Kidney (tissue), 14 donors: Measurements from ENCODE around the gene MYO9A. TPM values are rescaled to one million over a fixed set of nuclear protein-coding genes. Genes with fewer than 3 reads are reported as not detected.

Experiments used
- DNase-seq, 5 donors: peaks; one replicate each; pipeline ENCODE4 v3.0.0-alpha.2; 2013 to 2020
- FAIRE-seq: peaks from 2 replicates; lab custom pipeline; 2012; peaks lifted over from hg19 to GRCh38; lab: Jason Lieb, UNC
- H3K27ac ChIP-seq, 2 donors: one replicate each; pipeline ENCODE4 v1.7.0; 2013; ENCODE audit warnings: low read depth in 2 of 2, low read length in 2 of 2, inconsistent platforms in 1 of 2
- H3K27me3 ChIP-seq: one replicate; pipeline ENCODE4 v1.7.1; 2013; ENCODE audit warnings: low read length, inconsistent platforms; ENCODE audit not compliant: control insufficient read depth, insufficient read depth
- H3K36me3 ChIP-seq, 3 donors: one replicate each; pipeline versions ENCODE4 v1.7.0 to v1.7.1; 2013; ENCODE audit warnings: low read length in 3 of 3, control low read depth in 1 of 3, inconsistent platforms in 1 of 3; ENCODE audit not compliant: insufficient read depth in 3 of 3, control insufficient read depth in 2 of 3
- H3K4me1 ChIP-seq, 3 donors: one replicate each; pipeline versions ENCODE4 v1.7.0 to v1.7.1; 2013; ENCODE audit warnings: low read length in 3 of 3, inconsistent platforms in 1 of 3, low read depth in 1 of 3; ENCODE audit not compliant: control insufficient read depth in 2 of 3, insufficient read depth in 2 of 3
- H3K4me3 ChIP-seq, 3 donors: one replicate each; pipeline versions ENCODE4 v1.7.0 to v1.8.1; 2013; ENCODE audit warnings: low read length in 3 of 3, control low read depth in 1 of 3, inconsistent platforms in 1 of 3
- H3K9ac ChIP-seq, 3 donors: one replicate each; pipeline versions ENCODE4 v1.7.0 to v1.7.1; 2013; ENCODE audit warnings: low read length in 3 of 3, control low read depth in 1 of 3, inconsistent platforms in 1 of 3
- H3K9me3 ChIP-seq, 3 donors: one replicate each; pipeline versions ENCODE4 v1.7.0 to v1.7.1; 2013; ENCODE audit warnings: low read length in 3 of 3, control low read depth in 1 of 3, inconsistent platforms in 1 of 3; ENCODE audit not compliant: control insufficient read depth in 2 of 3, insufficient read depth in 1 of 3
- intact Hi-C: fragments of 100-400 bp; cut with DNase I; formaldehyde crosslinking; loops from one replicate; pipeline ENCODE4 v1.11.1; 2022
- polyA plus RNA-seq: library from polyadenylated mRNA; stranded (reverse); fragments of 350-450 nt; fragmentation: Illumina TruSeq; extraction: RNeasy Lipid Tissue Mini Kit (QIAGEN cat#74804); gene quantifications from one replicate; pipeline ENCODE4 v1.2.3, GENCODE V29; 2014; ENCODE audit warnings: low read depth, low replicate concordance; ENCODE audit not compliant: insufficient read depth
- total RNA-seq: library from RNA; stranded (reverse); fragmentation: NEBNext Ultra II Directional; extraction: Animal tissue kit (Norgen Biotek cat#: 25700); gene quantifications from one replicate; pipeline ENCODE4 v1.2.1, GENCODE V29; 2021
- TF ChIP-seq, protein P1 (sequence below): IDR thresholded peaks from 3 replicates; pipeline ENCODE4 v1.5.1; 2012; ENCODE audit warnings: mild to moderate bottlenecking, moderate library complexity, borderline replicate concordance; ENCODE audit not compliant: insufficient read depth; ENCODE audit errors: extremely low read depth
- donor health status: control.
- donor health status: control.
- donor health status: control.
- donor health status: control.
- donor health status: control.
- donor health status: DM: yes; HTN: yes; CAD: no.
- donor health status: Normal renal cell carcinoma (clear cell type).

Gene MYO9A
- total and polyA plus RNA-seq, 2 donors from 2014 or later, result 5.5 to 132 TPM

DNA sequence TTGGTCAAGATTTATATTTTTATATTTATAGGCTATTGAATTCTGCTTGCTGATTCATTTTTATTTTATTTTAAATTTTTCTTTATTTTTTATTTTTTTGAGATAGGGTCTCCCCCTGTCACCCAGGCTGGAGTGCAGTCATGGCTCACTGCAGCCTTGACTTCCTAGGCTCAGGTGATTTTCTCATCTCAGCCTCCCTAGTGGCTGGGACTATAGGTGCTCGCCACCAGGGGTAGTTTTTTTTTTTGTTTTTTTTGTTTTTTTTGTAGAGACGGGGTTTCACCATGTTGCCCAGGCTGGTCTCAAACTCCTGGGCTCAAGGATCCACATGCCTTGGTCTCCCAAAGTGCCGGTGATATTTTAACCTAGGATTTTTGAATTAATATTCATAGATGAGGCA, 276.4 kb downstream of the MYO9A start:
- Histone ChIP-seq H3K9ac (no peak overlapping the region), H3K4me1 (no peaks in the 10 kb centered on the region), H3K9me3 (no peaks in the 10 kb centered on the region), H3K4me3 (no peak overlapping the region), H3K27me3 (no peaks in the 10 kb centered on the region), H3K27ac (no peak overlapping the region), H3K36me3 (peaks cover 3 to 7% (median 7%) of the 10 kb centered on the region in 3 donors)
- DNase-seq (no peak), FAIRE-seq (no peak)
- intact Hi-C loops, result no loop called here
- TF ChIP-seq, protein P1, sequence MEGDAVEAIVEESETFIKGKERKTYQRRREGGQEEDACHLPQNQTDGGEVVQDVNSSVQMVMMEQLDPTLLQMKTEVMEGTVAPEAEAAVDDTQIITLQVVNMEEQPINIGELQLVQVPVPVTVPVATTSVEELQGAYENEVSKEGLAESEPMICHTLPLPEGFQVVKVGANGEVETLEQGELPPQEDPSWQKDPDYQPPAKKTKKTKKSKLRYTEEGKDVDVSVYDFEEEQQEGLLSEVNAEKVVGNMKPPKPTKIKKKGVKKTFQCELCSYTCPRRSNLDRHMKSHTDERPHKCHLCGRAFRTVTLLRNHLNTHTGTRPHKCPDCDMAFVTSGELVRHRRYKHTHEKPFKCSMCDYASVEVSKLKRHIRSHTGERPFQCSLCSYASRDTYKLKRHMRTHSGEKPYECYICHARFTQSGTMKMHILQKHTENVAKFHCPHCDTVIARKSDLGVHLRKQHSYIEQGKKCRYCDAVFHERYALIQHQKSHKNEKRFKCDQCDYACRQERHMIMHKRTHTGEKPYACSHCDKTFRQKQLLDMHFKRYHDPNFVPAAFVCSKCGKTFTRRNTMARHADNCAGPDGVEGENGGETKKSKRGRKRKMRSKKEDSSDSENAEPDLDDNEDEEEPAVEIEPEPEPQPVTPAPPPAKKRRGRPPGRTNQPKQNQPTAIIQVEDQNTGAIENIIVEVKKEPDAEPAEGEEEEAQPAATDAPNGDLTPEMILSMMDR, result no peak

DNA sequence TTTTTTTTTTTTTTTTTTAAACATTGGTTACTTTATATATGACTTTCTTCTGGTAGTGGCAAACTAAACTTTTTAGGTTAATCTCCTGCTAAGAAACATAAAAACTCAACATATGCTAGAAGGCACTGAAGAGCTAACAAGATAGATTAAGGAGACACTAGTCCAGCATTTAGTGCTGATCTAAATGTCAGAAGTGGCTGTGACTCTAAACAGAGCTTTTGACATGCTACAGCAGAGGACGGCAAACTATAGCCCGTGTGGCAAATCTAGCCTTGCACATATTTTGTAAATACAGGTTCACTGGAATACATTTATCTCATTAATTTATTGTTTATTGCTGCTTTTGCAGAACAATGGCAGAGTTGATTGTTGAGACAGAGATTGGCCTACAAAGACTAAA, 287.0 kb downstream of the MYO9A start:
- FAIRE-seq, result no peak
- intact Hi-C loops, result no loop called here
- TF ChIP-seq, protein P1, result no peak
- Histone ChIP-seq H3K9ac (no peak overlapping the region), H3K4me1 (no peaks in the 10 kb centered on the region), H3K9me3 (no peaks in the 10 kb centered on the region), H3K4me3 (no peak overlapping the region), H3K27ac (no peak overlapping the region), H3K36me3 (peaks cover 3 to 40% (median 31%) of the 10 kb centered on the region in 3 donors), H3K27me3 (no peaks in the 10 kb centered on the region)
- no peak for DNase-seq

- H3K27me3 ChIP-seq, result no peaks in the 10 kb centered on the region
- intact Hi-C loops, result no loop called here
- TF ChIP-seq, protein P1, result no peak
- no peak overlapping the region for H3K9ac ChIP-seq
- no peak overlapping the region for H3K4me3 ChIP-seq
- peaks cover 8 to 59% (median 37%) of the 10 kb centered on the region in 3 donors for H3K36me3 ChIP-seq
- H3K4me1 ChIP-seq, result no peaks in the 10 kb centered on the region
- DNase-seq (no peak), FAIRE-seq (no peak)
- no peak overlapping the region for H3K27ac ChIP-seq
- peaks cover 0 to 13% (median 0%) of the 10 kb centered on the region in 3 donors for H3K9me3 ChIP-seq
Measured at GRCh38 chr15:71826196-71826595, 291.8 kb downstream of the MYO9A start.
